HG02678 (cell line): ENCODE results near the gene SCO2.

Source experiments
- ATAC-seq: cut with Tn5 transposase; IDR thresholded peaks from one replicate; pipeline ENCODE4 v1.9.1; 2021; ENCODE audit warnings: mild to moderate bottlenecking, moderate library complexity; ENCODE audit not compliant: unreplicated experiment

SCO2 gene

GRCh38 chr22:50503475-50504145 lies 21.8 kb downstream of the SCO2 start:
- no peak for ATAC-seq

GRCh38 chr22:50502628-50503474 lies 22.5 kb downstream of the SCO2 start:
- no peak for ATAC-seq

- ATAC-seq: no peak
Observed at GRCh38 chr22:50502096-50502495, 23.3 kb downstream of the SCO2 start.

GRCh38 chr22:50500452-50500851 lies 24.9 kb downstream of the SCO2 start:
- no peak for ATAC-seq

- ATAC-seq: no peak
Observed at GRCh38 chr22:50498322-50498890, 27.0 kb downstream of the SCO2 start.

GRCh38 chr22:50497093-50497492 lies 28.3 kb downstream of the SCO2 start:
- ATAC-seq: no peak

GRCh38 chr22:50490531-50491308 lies 34.7 kb downstream of the SCO2 start:
- ATAC-seq: no peak

- no peak for ATAC-seq
Observed at GRCh38 chr22:50489363-50490243, 35.8 kb downstream of the SCO2 start.

- no peak for ATAC-seq
Observed at GRCh38 chr22:50488886-50489285, 36.5 kb downstream of the SCO2 start.

- no peak for ATAC-seq
Observed at GRCh38 chr22:50488006-50488677, 37.3 kb downstream of the SCO2 start.

GRCh38 chr22:50487290-50488005 lies 38.0 kb downstream of the SCO2 start:
- ATAC-seq: no peak

GRCh38 chr22:50486561-50487289 lies 38.7 kb downstream of the SCO2 start, which contains the start of gene MIOX:
Gene MIOX (plus strand): TSS chr22:50486859. CDS start chr22:50486898, 39 bp downstream.
- ATAC-seq: no peak

- no peak for ATAC-seq
Observed at GRCh38 chr22:50485221-50486131, 39.9 kb downstream of the SCO2 start.

GRCh38 chr22:50483977-50484853 lies 41.2 kb downstream of the SCO2 start:
- ATAC-seq: no peak

- ATAC-seq: no peak
Observed at GRCh38 chr22:50483556-50483955, 41.8 kb downstream of the SCO2 start.

- no peak for ATAC-seq
Observed at GRCh38 chr22:50483106-50483505, 42.3 kb downstream of the SCO2 start.
